Activated T-helper 1 cell treated with anti-CD3 and anti-CD28 coated beads, Interleukin-12 subunit alpha, Interleukin-12 subunit beta, Interleukin-2, Interleukin-4 antibody, amounts not matched to agents 30 ng/mL and 10 ng/mL and 1 ng/mL, durations not matched to agents 14 hours and 24 hours and 36 hours (primary cell): ENCODE data around the gene PRICKLE3. TPM values are rescaled to one million over a fixed set of nuclear protein-coding genes. Genes with fewer than 3 reads are reported as not detected.
A peak's percentile ranks its signal among the peaks of the same experiment; 100 is the strongest.

Source experiments
- DNase-seq: peaks from one replicate; pipeline ENCODE4 v3.0.0; 2021; ENCODE audit warnings: low spot score
- H3K27ac Mint-ChIP-seq: one replicate; pipeline ENCODE4 v1.8.0; 2021; ENCODE audit warnings: mild to moderate bottlenecking, mixed read lengths
- H3K27me3 Mint-ChIP-seq: one replicate; pipeline ENCODE4 v1.8.0; 2022; ENCODE audit warnings: mild to moderate bottlenecking, moderate library complexity, mixed read lengths; ENCODE audit not compliant: insufficient read depth
- H3K36me3 Mint-ChIP-seq: one replicate; pipeline ENCODE4 v1.8.0; 2021; ENCODE audit warnings: low read depth, mixed read lengths
- H3K4me1 Mint-ChIP-seq: one replicate; pipeline ENCODE4 v1.8.0; 2021; ENCODE audit warnings: low read depth, mixed read lengths
- H3K4me3 Mint-ChIP-seq: one replicate; pipeline ENCODE4 v1.8.0; 2021; ENCODE audit warnings: mild to moderate bottlenecking, moderate library complexity, mixed read lengths
- H3K9me3 Mint-ChIP-seq: one replicate; pipeline ENCODE4 v1.8.0; 2021; ENCODE audit warnings: mixed read lengths
- intact Hi-C: fragments of 100-400 bp; cut with micrococcal nuclease; formaldehyde crosslinking; loops from one replicate; pipeline ENCODE4 v1.15.1; 2024
- total RNA-seq: library from RNA; stranded (reverse); gene quantifications from 2 replicates; pipeline ENCODE4 v1.2.3, GENCODE V29; 2022

PRICKLE3 gene, protein sequence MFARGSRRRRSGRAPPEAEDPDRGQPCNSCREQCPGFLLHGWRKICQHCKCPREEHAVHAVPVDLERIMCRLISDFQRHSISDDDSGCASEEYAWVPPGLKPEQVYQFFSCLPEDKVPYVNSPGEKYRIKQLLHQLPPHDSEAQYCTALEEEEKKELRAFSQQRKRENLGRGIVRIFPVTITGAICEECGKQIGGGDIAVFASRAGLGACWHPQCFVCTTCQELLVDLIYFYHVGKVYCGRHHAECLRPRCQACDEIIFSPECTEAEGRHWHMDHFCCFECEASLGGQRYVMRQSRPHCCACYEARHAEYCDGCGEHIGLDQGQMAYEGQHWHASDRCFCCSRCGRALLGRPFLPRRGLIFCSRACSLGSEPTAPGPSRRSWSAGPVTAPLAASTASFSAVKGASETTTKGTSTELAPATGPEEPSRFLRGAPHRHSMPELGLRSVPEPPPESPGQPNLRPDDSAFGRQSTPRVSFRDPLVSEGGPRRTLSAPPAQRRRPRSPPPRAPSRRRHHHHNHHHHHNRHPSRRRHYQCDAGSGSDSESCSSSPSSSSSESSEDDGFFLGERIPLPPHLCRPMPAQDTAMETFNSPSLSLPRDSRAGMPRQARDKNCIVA
- 19.5 and 20.4 TPM in 2 replicates for total RNA-seq

- intact Hi-C loops = no loop called here
- Mint-ChIP-seq H3K36me3 (peaks cover 7% of the 10 kb centered on the region), H3K27me3 (no peaks in the 10 kb centered on the region), H3K9me3 (no peaks in the 10 kb centered on the region), H3K4me3 (peak within 1 kb of the TSS; percentile 84), H3K4me1 (peaks cover 15% of the 10 kb centered on the region), H3K27ac (peak within 1 kb of the TSS; percentile 82)
- DNase-seq = peak; percentile 67
Measured at GRCh38 chrX:49186125-49187027, at the start of gene PRICKLE3. Gene PRICKLE3 (minus strand): TSS chrX:49186373. CDS start chrX:49186297, 76 bp downstream.

GRCh38 chrX:49233887-49234555 lies 47.8 kb upstream of the PRICKLE3 start:
- peaks cover 23% of the 10 kb centered on the region for H3K4me1 Mint-ChIP-seq
- no peaks in the 10 kb centered on the region for H3K9me3 Mint-ChIP-seq
- DNase-seq = no peak
- no peak overlapping the region for H3K27ac Mint-ChIP-seq
- intact Hi-C loops = no loop called here
- H3K27me3 Mint-ChIP-seq = no peaks in the 10 kb centered on the region
- no peak overlapping the region for H3K4me3 Mint-ChIP-seq
- H3K36me3 Mint-ChIP-seq = peaks cover 6% of the 10 kb centered on the region

DNA sequence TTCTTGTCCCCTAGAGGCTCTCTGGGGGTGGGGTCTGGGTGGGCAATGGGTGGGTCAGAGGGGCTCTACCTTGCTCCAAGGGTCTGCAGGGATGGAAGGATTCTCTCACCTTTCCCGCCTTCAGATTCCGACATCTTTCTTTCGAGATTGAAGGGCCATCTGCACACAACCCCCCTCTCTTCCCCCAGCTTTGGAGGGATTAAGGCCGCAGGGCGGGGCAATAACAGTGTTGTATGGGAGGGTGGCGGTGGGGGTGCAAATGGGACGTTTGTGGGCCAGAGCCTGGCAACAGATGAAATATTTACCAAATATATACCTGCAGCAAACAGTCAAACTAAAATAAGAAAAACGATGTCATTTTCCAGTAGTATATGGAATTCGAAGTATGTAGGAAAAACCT lies 47.0 kb upstream of the PRICKLE3 start, which contains the start of gene CACNA1F:
Gene CACNA1F (minus strand): TSS at position 165 of the 400 bp plus-strand sequence. CDS start 31 bp downstream, at position 134.
- H3K4me3 Mint-ChIP-seq = peak within 1 kb of the TSS; percentile 48
- H3K27ac Mint-ChIP-seq = peak within 1 kb of the TSS; percentile 6
- H3K27me3 Mint-ChIP-seq = no peaks in the 10 kb centered on the region
- H3K9me3 Mint-ChIP-seq = no peaks in the 10 kb centered on the region
- H3K36me3 Mint-ChIP-seq = peaks cover 6% of the 10 kb centered on the region
- DNase-seq = no peak
- peaks cover 23% of the 10 kb centered on the region for H3K4me1 Mint-ChIP-seq
- intact Hi-C loops = no loop called here

- Mint-ChIP-seq H3K4me3 (peak overlapping the region; percentile 48), H3K36me3 (peaks cover 6% of the 10 kb centered on the region), H3K27ac (peak overlapping the region; percentile 6), H3K9me3 (no peaks in the 10 kb centered on the region), H3K27me3 (peaks cover 1% of the 10 kb centered on the region), H3K4me1 (peaks cover 26% of the 10 kb centered on the region)
- no peak for DNase-seq
- intact Hi-C loops = no loop called here
Measured at GRCh38 chrX:49232525-49232924, 46.4 kb upstream of the PRICKLE3 start.

GRCh38 chrX:49231333-49232000 lies 45.3 kb upstream of the PRICKLE3 start:
- H3K36me3 Mint-ChIP-seq = no peaks in the 10 kb centered on the region
- peak overlapping the region; percentile 16 for H3K4me3 Mint-ChIP-seq
- intact Hi-C loops = loop anchor here (1.0 kb wide), 1 partner anchor 31 kb away; the partner anchor contains the start of gene SYP
- no peaks in the 10 kb centered on the region for H3K9me3 Mint-ChIP-seq
- H3K27me3 Mint-ChIP-seq = peaks cover 4% of the 10 kb centered on the region
- no peak for DNase-seq
- peak overlapping the region; percentile 6 for H3K27ac Mint-ChIP-seq
- peaks cover 17% of the 10 kb centered on the region for H3K4me1 Mint-ChIP-seq

DNA sequence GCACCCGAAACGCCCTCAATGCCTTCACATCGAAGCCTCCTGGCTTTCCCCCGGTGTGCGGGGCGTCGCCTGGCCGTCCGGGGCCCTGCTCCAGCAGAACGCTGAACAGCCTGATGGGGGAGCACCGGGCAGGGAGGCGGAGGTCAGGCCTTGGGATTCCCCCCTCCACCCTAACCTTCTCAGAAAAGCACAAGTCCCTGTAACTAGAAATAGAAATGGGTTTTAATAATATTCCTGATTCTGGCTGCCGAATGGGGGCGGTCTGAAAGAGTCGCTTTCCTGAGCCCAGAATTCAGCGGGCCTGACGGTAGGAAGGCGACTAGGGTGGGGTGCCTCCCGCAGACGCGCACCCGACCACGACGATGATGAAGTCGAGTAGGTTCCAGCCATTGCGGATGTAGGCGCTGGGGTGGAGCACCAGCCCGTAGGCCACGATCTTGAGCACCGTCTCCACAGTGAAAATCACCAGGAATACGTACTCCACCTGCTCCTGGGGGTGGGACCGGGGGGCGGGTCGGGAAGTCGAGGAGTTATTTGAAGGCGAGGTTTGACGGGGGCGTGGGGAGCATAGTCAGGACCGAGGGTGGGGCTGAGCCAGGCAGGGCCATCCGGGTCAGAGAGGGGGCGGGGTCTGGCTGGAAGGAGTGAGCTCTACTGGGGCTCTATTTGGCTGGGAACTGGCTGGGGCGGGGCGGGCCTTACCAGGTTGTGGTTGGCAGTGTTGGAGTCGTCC lies 44.5 kb upstream of the PRICKLE3 start:
- no peaks in the 10 kb centered on the region for H3K36me3 Mint-ChIP-seq
- H3K4me3 Mint-ChIP-seq = peak overlapping the region; percentile 60
- DNase-seq = peak; percentile 53
- H3K9me3 Mint-ChIP-seq = no peaks in the 10 kb centered on the region
- H3K4me1 Mint-ChIP-seq = peaks cover 17% of the 10 kb centered on the region
- H3K27me3 Mint-ChIP-seq = peaks cover 4% of the 10 kb centered on the region
- intact Hi-C loops = loop anchor here (1.0 kb wide), 1 partner anchor 30 kb away; the partner anchor contains the start of gene SYP
- H3K27ac Mint-ChIP-seq = peak overlapping the region; percentile 79

GRCh38 chrX:49228185-49228584 lies 42.0 kb upstream of the PRICKLE3 start:
- DNase-seq = no peak
- no peak overlapping the region for H3K27ac Mint-ChIP-seq
- H3K9me3 Mint-ChIP-seq = no peaks in the 10 kb centered on the region
- H3K4me3 Mint-ChIP-seq = no peak overlapping the region
- H3K36me3 Mint-ChIP-seq = no peaks in the 10 kb centered on the region
- peaks cover 10% of the 10 kb centered on the region for H3K4me1 Mint-ChIP-seq
- intact Hi-C loops = no loop called here
- H3K27me3 Mint-ChIP-seq = peaks cover 4% of the 10 kb centered on the region

DNA sequence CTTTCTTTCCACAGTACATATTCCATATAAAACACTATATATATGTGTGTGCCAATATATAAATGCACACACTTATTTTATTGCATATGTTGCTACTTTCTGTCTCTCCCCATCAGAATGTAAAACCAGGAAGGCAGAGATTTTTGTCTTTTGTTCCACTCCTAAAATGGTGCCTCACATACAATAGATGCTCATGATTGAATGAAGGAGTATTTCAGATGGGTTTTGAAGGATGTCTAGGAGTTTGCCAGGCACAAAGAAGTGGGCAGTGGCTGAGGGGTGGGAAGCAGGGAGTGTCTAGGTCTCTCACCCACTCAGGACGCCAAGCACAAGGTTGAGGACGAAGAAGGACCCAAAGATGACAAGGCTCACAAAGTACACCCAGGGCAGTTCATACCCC lies 41.6 kb upstream of the PRICKLE3 start:
- H3K36me3 Mint-ChIP-seq = no peaks in the 10 kb centered on the region
- intact Hi-C loops = no loop called here
- H3K27ac Mint-ChIP-seq = no peak overlapping the region
- peaks cover 4% of the 10 kb centered on the region for H3K27me3 Mint-ChIP-seq
- H3K9me3 Mint-ChIP-seq = no peaks in the 10 kb centered on the region
- no peak overlapping the region for H3K4me3 Mint-ChIP-seq
- peaks cover 8% of the 10 kb centered on the region for H3K4me1 Mint-ChIP-seq
- no peak for DNase-seq

DNA sequence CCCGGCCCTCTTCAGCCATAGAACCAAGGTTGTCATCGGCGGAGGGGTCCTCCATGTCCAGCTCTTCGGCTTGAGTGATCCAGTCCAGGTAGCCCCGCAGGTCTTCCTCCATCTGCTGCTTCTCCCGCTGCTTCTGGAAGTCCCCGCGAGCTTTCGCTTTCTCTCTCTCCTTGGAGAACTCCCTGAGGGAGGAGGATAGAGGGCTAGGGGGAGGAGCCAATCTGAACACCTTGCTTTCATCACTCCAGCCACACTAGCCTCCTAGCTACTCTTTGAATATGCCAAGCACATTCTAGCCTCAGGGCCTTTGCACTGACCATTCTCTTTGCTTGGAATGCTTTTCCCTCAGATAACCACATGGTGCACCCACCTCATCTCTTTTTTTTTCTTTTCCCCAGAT lies 40.8 kb upstream of the PRICKLE3 start:
- no peak for DNase-seq
- peaks cover 5% of the 10 kb centered on the region for H3K4me1 Mint-ChIP-seq
- no peaks in the 10 kb centered on the region for H3K36me3 Mint-ChIP-seq
- H3K4me3 Mint-ChIP-seq = no peak overlapping the region
- H3K9me3 Mint-ChIP-seq = no peaks in the 10 kb centered on the region
- intact Hi-C loops = no loop called here
- H3K27me3 Mint-ChIP-seq = peaks cover 5% of the 10 kb centered on the region
- no peak overlapping the region for H3K27ac Mint-ChIP-seq

DNA sequence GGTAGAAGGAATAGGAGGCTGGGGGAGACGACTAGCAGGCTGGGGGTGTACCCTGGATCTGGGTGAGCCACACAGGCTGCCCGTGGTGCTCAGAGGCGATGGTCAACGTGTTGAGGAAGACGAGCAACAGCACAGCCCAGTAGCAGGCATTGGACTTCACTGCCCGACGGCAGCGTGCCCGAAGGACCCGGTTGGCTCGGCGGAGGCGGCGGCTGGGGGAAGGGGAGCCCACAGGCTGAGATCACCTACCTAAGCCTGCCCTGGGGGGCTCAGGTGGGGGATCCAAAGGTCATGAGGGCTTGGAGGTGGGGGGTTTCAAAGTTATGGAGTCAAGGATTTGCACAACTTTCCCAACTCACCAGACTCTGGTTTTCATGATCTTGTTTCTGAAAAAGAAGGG lies 39.7 kb upstream of the PRICKLE3 start:
- peaks cover 5% of the 10 kb centered on the region for H3K4me1 Mint-ChIP-seq
- no peaks in the 10 kb centered on the region for H3K36me3 Mint-ChIP-seq
- no peak overlapping the region for H3K27ac Mint-ChIP-seq
- H3K4me3 Mint-ChIP-seq = no peak overlapping the region
- intact Hi-C loops = no loop called here
- H3K27me3 Mint-ChIP-seq = peaks cover 10% of the 10 kb centered on the region
- no peaks in the 10 kb centered on the region for H3K9me3 Mint-ChIP-seq
- no peak for DNase-seq

- H3K9me3 Mint-ChIP-seq = no peaks in the 10 kb centered on the region
- intact Hi-C loops = no loop called here
- H3K36me3 Mint-ChIP-seq = no peaks in the 10 kb centered on the region
Measured at GRCh38 chrX:49221868-49222267, 35.7 kb upstream of the PRICKLE3 start.

More at GRCh38 chrX:49221868-49222267, 35.7 kb upstream of the PRICKLE3 start:
- H3K4me1 Mint-ChIP-seq = no peaks in the 10 kb centered on the region
- peaks cover 7% of the 10 kb centered on the region for H3K27me3 Mint-ChIP-seq
- H3K4me3 Mint-ChIP-seq = no peak overlapping the region
- H3K27ac Mint-ChIP-seq = no peak overlapping the region
- no peak for DNase-seq
